Measurements from ENCODE around the gene PTPRG. TPM values are rescaled to one million over a fixed set of nuclear protein-coding genes. Genes with fewer than 3 reads are reported as not detected.
A peak's percentile ranks its signal among the peaks of the same experiment; 100 is the strongest.

The PTPRG gene
- total RNA-seq, 1 donor from 2014 or later: 25.2 TPM

GRCh38 chr3:61524933-61525332 is 36.4 kb upstream of the PTPRG start:
- no peak for DNase-seq (ENCODE audit: low read depth)
- Histone ChIP-seq H3K36me3 (ENCODE audit: control insufficient read depth, insufficient read depth, low read length) (no peaks in the 10 kb centered on the region), H3K27me3 (ENCODE audit: control insufficient read depth, insufficient read depth, low read length) (no peaks in the 10 kb centered on the region), H3K4me3 (ENCODE audit: low read depth, low read length) (no peak overlapping the region)
- TF ChIP-seq, protein P1, sequence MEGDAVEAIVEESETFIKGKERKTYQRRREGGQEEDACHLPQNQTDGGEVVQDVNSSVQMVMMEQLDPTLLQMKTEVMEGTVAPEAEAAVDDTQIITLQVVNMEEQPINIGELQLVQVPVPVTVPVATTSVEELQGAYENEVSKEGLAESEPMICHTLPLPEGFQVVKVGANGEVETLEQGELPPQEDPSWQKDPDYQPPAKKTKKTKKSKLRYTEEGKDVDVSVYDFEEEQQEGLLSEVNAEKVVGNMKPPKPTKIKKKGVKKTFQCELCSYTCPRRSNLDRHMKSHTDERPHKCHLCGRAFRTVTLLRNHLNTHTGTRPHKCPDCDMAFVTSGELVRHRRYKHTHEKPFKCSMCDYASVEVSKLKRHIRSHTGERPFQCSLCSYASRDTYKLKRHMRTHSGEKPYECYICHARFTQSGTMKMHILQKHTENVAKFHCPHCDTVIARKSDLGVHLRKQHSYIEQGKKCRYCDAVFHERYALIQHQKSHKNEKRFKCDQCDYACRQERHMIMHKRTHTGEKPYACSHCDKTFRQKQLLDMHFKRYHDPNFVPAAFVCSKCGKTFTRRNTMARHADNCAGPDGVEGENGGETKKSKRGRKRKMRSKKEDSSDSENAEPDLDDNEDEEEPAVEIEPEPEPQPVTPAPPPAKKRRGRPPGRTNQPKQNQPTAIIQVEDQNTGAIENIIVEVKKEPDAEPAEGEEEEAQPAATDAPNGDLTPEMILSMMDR (IDR thresholded peaks at IDR 0.05; ENCODE audit: insufficient read depth, low read length, poor library complexity, severe bottlenecking): no peak

DNA sequence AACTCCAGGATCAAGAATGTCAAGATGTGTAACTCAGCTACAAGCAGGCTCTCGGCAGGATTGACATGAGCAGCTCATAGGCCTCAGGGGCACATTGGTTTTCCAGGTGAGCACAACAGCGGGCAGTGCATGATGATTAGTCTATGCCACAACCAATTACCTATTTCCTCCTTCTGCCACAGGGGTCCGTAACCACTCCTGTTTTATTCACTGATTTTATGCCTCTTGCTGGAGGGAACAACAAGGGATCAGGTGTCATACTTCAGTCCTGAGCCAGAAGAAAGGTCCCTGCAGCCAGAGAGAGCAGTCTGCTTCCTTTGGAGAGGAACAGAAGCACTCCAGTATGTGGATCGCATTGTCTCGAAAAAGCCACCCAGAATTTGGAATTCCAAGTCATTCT is 35.1 kb upstream of the PTPRG start:
- TF ChIP-seq, protein P1 (IDR thresholded peaks at IDR 0.05; ENCODE audit: insufficient read depth, low read length, poor library complexity, severe bottlenecking): no peak
- H3K27me3 ChIP-seq (ENCODE audit: control insufficient read depth, insufficient read depth, low read length): no peaks in the 10 kb centered on the region
- DNase-seq (ENCODE audit: low read depth): no peak
- H3K36me3 ChIP-seq (ENCODE audit: control insufficient read depth, insufficient read depth, low read length): no peaks in the 10 kb centered on the region
- H3K4me3 ChIP-seq (ENCODE audit: low read depth, low read length): no peak overlapping the region

DNA sequence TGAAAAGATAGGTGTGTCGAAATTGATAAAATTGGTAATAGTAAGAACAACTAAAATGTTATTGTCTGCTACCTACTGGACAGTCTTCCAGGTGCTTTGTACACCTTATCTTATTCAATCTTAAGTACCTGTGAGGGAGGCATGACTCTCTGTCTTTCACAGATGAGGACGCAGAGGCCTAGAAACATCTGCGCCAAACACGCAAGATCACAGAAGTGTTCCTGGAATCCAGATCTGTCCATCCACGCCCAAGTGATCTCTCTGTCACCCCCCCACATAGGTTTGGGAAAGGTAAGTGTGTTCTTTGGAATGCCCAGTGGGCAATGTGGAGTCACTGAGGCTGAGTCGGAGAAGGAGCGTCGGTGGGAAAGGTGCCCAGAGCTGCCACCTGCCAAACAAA is 34.4 kb upstream of the PTPRG start:
- TF ChIP-seq, protein P1 (IDR thresholded peaks at IDR 0.05; ENCODE audit: insufficient read depth, low read length, poor library complexity, severe bottlenecking): no peak
- H3K4me3 ChIP-seq (ENCODE audit: low read depth, low read length): no peak overlapping the region
- H3K36me3 ChIP-seq (ENCODE audit: control insufficient read depth, insufficient read depth, low read length): no peaks in the 10 kb centered on the region
- no peak for DNase-seq (ENCODE audit: low read depth)
- H3K27me3 ChIP-seq (ENCODE audit: control insufficient read depth, insufficient read depth, low read length): no peaks in the 10 kb centered on the region

DNA sequence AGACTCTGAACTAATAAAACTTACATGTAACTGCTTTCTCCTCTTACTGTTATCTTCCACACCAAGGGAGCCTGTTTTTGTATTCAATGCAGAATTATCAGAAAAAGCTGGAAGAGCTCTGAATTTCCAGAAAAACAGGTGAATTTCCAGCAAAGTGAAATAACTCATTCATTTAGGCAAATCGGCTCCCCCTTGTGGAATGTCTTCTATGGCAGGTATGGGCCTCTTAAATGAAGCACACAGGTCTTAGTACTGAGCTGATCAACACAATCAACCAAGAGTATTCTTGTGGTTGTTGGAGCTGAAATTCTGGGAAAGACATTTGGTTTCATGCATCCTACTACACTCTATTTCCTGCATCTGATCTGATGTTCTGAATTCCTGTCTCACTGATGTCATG is 31.0 kb upstream of the PTPRG start:
- H3K36me3 ChIP-seq (ENCODE audit: control insufficient read depth, insufficient read depth, low read length): no peaks in the 10 kb centered on the region
- no peaks in the 10 kb centered on the region for H3K27me3 ChIP-seq (ENCODE audit: control insufficient read depth, insufficient read depth, low read length)
- no peak overlapping the region for H3K4me3 ChIP-seq (ENCODE audit: low read depth, low read length)
- TF ChIP-seq, protein P1 (IDR thresholded peaks at IDR 0.05; ENCODE audit: insufficient read depth, low read length, poor library complexity, severe bottlenecking): peak; percentile 70
- peak; percentile 45 for DNase-seq (ENCODE audit: low read depth)

GRCh38 chr3:61531528-61531927 is 29.8 kb upstream of the PTPRG start:
- TF ChIP-seq, protein P1 (IDR thresholded peaks at IDR 0.05; ENCODE audit: insufficient read depth, low read length, poor library complexity, severe bottlenecking): no peak
- no peaks in the 10 kb centered on the region for H3K36me3 ChIP-seq (ENCODE audit: control insufficient read depth, insufficient read depth, low read length)
- no peaks in the 10 kb centered on the region for H3K27me3 ChIP-seq (ENCODE audit: control insufficient read depth, insufficient read depth, low read length)
- no peak overlapping the region for H3K4me3 ChIP-seq (ENCODE audit: low read depth, low read length)
- DNase-seq (ENCODE audit: low read depth): no peak

DNA sequence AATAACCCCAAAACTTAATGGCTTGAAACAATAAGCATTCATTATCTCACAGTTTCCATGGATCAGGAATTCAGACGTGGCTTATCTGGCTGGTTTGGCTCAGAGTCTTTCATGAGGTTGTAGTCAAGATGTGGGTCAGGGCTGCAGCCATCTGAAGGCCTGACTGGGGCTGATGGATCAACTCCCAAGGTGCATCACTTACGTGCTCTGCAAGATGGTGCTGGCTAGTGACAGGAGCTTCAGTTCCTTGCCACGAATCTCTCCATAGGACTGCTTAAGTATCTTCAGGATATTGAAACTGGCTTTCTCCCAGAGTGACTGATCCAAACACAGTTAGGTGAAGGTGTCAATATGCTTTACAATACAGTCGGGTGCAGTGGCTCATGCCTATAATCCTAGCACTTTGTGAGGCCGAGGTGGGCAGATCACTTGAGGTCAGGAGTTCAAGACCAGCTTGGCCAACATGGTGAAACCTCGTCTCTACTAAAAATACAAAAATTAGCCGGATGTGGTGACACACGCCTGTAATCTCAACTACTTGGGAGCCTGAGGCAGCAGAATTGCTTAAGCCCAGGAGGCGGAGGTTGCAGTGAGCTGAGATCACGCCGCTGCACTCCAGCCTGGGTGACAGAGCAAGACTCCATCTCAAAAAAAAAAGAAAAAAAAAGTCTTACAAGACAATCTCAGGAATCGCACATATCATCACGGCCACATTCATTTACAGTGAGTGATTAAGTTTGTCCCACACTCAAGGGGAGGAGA is 28.5 kb upstream of the PTPRG start:
- DNase-seq (ENCODE audit: low read depth): no peak
- no peak overlapping the region for H3K4me3 ChIP-seq (ENCODE audit: low read depth, low read length)
- no peaks in the 10 kb centered on the region for H3K36me3 ChIP-seq (ENCODE audit: control insufficient read depth, insufficient read depth, low read length)
- TF ChIP-seq, protein P1 (IDR thresholded peaks at IDR 0.05; ENCODE audit: insufficient read depth, low read length, poor library complexity, severe bottlenecking): no peak
- H3K27me3 ChIP-seq (ENCODE audit: control insufficient read depth, insufficient read depth, low read length): no peaks in the 10 kb centered on the region
